NB4 (cell line): ENCODE results near the gene PAFAH1B1.

Experiments
- POLR2A ChIP-seq: IDR thresholded peaks from 2 replicates; pipeline ENCODE4 v1.6.1; 2011; ENCODE audit warnings: mild to moderate bottlenecking; ENCODE audit not compliant: insufficient read length; ENCODE audit errors: extremely low read depth
- TF ChIP-seq, protein P1 (sequence below): IDR thresholded peaks from one replicate; pipeline ENCODE4 v1.5.1; 2012; ENCODE audit warnings: low read depth, low read length

DNA sequence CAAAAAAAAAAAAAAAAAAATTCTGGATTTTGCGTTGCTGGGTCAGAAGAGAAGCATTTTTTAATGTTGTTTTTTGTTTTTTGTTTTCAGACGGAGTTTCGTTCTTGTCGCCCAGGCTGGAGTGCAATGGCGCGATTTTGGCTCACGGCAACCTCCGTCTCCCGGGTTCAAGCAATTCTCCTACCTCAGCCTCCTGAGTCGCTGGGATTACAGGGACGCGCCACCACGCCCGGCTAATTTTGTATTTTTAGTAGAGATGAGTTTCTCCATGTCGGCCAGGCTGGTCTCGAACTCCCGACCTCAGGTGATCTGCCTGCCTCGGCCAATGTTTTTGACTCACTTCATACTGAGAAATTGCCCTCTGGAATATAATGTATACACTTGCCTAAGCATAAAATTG, 11.0 kb upstream of the PAFAH1B1 start:
- TF ChIP-seq, protein P1, sequence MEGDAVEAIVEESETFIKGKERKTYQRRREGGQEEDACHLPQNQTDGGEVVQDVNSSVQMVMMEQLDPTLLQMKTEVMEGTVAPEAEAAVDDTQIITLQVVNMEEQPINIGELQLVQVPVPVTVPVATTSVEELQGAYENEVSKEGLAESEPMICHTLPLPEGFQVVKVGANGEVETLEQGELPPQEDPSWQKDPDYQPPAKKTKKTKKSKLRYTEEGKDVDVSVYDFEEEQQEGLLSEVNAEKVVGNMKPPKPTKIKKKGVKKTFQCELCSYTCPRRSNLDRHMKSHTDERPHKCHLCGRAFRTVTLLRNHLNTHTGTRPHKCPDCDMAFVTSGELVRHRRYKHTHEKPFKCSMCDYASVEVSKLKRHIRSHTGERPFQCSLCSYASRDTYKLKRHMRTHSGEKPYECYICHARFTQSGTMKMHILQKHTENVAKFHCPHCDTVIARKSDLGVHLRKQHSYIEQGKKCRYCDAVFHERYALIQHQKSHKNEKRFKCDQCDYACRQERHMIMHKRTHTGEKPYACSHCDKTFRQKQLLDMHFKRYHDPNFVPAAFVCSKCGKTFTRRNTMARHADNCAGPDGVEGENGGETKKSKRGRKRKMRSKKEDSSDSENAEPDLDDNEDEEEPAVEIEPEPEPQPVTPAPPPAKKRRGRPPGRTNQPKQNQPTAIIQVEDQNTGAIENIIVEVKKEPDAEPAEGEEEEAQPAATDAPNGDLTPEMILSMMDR: no peak
- no peak for TF ChIP-seq POLR2A
